Neural crest cell (in vitro differentiated cells): ENCODE results near the gene CCDC85A. TPM values are rescaled to one million over a fixed set of nuclear protein-coding genes. Genes with fewer than 3 reads are reported as not detected.

ENCODE experiments used
- DNase-seq: peaks from one replicate; pipeline ENCODE4 v3.0.0; 2021; ENCODE audit warnings: low read depth, mixed read lengths, low spot score
- H3K27ac Mint-ChIP-seq: one replicate; pipeline ENCODE4 v1.8.0; 2021; ENCODE audit warnings: mild to moderate bottlenecking, mixed read lengths; ENCODE audit not compliant: unreplicated experiment
- H3K27me3 Mint-ChIP-seq: 2 replicates; pipeline ENCODE4 v1.8.0; 2021; ENCODE audit warnings: low read depth, mild to moderate bottlenecking, mixed read lengths
- H3K36me3 Mint-ChIP-seq: 2 replicates; pipeline ENCODE4 v1.8.0; 2021; ENCODE audit warnings: low read depth, mild to moderate bottlenecking, mixed read lengths
- H3K4me1 Mint-ChIP-seq: 2 replicates; pipeline ENCODE4 v1.8.0; 2021; ENCODE audit warnings: mixed read lengths
- H3K4me3 Mint-ChIP-seq: one replicate; pipeline ENCODE4 v1.8.0; 2021; ENCODE audit warnings: mild to moderate bottlenecking, mixed read lengths
- H3K9me3 Mint-ChIP-seq: 2 replicates; pipeline ENCODE4 v1.8.0; 2021; ENCODE audit warnings: mixed read lengths
- total RNA-seq: library from RNA; stranded (reverse); gene quantifications from 2 replicates; pipeline ENCODE4 v1.2.1, GENCODE V29; 2021
- TF ChIP-seq, protein P1 (sequence below): fragments of 200-600 bp; sonication (generic); conservative IDR thresholded peaks from 2 replicates; pipeline ENCODE4 v1.5.0; 2021; ENCODE audit warnings: antibody characterized with exemption, mild to moderate bottlenecking

CCDC85A gene
- total RNA-seq, 1 donor from 2014 or later = 0.19 TPM

DNA sequence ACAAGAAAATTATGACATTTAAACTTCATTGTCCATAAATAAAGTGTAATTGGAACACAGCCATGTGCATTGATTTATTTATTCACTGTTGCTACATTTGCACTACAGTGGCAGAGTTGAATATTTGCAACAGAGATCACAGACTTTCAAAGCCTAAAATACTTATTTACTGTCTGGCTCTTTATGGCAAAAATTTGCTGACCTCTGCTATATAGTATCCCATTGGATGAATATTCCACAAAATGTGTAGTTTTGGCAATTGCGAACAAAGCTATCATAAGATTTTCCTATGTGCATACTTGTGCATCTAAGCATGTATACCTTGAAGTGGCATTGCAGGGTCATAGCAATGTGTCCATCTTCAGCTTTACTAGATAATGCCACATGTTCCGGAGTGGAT lies 32.1 kb downstream of the CCDC85A start:
- H3K36me3 Mint-ChIP-seq = no peaks in the 10 kb centered on the region
- no peak for DNase-seq
- no peaks in the 10 kb centered on the region for H3K9me3 Mint-ChIP-seq
- TF ChIP-seq, protein P1, sequence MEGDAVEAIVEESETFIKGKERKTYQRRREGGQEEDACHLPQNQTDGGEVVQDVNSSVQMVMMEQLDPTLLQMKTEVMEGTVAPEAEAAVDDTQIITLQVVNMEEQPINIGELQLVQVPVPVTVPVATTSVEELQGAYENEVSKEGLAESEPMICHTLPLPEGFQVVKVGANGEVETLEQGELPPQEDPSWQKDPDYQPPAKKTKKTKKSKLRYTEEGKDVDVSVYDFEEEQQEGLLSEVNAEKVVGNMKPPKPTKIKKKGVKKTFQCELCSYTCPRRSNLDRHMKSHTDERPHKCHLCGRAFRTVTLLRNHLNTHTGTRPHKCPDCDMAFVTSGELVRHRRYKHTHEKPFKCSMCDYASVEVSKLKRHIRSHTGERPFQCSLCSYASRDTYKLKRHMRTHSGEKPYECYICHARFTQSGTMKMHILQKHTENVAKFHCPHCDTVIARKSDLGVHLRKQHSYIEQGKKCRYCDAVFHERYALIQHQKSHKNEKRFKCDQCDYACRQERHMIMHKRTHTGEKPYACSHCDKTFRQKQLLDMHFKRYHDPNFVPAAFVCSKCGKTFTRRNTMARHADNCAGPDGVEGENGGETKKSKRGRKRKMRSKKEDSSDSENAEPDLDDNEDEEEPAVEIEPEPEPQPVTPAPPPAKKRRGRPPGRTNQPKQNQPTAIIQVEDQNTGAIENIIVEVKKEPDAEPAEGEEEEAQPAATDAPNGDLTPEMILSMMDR = no peak
- H3K4me1 Mint-ChIP-seq = no peaks in the 10 kb centered on the region
- H3K27ac Mint-ChIP-seq = no peak overlapping the region
- H3K4me3 Mint-ChIP-seq = no peak overlapping the region
- H3K27me3 Mint-ChIP-seq = peaks cover 20% of the 10 kb centered on the region

DNA sequence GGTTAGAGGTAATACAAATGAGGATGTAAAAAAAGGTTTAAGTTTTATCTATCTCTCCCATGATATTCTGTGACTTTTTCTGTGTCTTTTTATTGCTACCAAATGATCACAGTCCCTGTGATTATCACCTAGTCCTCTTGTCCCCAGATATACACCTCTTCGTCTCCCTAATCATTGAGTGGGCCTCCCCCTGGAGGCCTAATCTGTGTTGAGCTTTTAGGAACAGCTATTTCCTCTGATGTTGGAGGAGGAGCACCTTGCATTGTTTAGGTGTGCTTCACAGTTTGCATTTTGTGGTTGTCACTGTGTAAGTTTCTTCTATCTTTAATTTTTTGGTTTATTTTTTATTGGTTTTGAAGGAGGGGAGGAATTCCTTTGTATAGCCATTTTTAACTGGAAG lies 33.3 kb downstream of the CCDC85A start:
- TF ChIP-seq, protein P1 = no peak
- DNase-seq = no peak
- no peak overlapping the region for H3K27ac Mint-ChIP-seq

DNA sequence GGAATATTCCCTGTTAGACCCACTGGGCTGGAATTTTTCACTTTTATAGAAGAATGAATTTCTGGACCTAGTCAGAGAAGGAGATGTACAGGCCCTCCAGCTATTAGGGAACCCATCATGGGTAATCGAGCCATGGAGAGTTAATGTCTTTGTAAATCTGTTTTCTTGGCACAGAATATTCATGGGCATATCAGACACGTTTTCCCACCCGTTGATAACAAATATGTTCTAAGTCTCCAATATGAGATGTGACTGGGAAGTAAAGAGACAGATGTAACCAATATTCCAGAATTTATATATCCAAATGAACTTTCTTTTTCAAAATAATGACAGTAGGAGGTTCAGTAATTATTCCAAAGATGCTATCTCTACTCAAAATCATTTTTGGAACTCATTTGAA lies 38.7 kb downstream of the CCDC85A start:
- TF ChIP-seq, protein P1 = no peak
- H3K9me3 Mint-ChIP-seq = no peaks in the 10 kb centered on the region
- H3K4me3 Mint-ChIP-seq = no peak overlapping the region
- H3K27me3 Mint-ChIP-seq = peaks cover 31% of the 10 kb centered on the region
- H3K27ac Mint-ChIP-seq = no peak overlapping the region
- no peaks in the 10 kb centered on the region for H3K4me1 Mint-ChIP-seq
- no peak for DNase-seq
- H3K36me3 Mint-ChIP-seq = no peaks in the 10 kb centered on the region

More for the DNA sequence above, 33.3 kb downstream of the CCDC85A start:
- H3K4me1 Mint-ChIP-seq = no peaks in the 10 kb centered on the region
- no peak overlapping the region for H3K4me3 Mint-ChIP-seq
- no peaks in the 10 kb centered on the region for H3K9me3 Mint-ChIP-seq
- peaks cover 19% of the 10 kb centered on the region for H3K27me3 Mint-ChIP-seq
- no peaks in the 10 kb centered on the region for H3K36me3 Mint-ChIP-seq

DNA sequence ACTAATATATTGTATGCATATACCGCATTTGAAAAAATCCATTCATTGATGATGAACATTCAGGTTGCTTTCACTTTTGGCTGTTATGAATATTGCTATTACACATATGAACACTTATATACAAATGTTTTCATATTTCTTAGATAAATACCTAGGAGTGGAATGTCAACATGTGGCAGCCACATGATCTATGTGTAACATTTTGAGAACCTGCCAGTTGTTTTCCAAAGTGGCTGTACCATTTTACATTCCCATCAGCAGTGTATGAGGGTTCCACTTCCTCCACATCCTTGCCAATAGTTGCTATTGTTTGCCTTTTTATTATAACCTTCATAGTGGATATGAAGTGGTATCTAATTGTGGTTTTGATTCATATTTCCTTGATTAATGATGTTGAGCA lies 40.5 kb downstream of the CCDC85A start:
- Mint-ChIP-seq H3K27me3 (peaks cover 26% of the 10 kb centered on the region), H3K4me3 (no peak overlapping the region), H3K4me1 (no peaks in the 10 kb centered on the region), H3K27ac (no peak overlapping the region), H3K36me3 (no peaks in the 10 kb centered on the region), H3K9me3 (no peaks in the 10 kb centered on the region)
- DNase-seq = no peak
- TF ChIP-seq, protein P1 = no peak

DNA sequence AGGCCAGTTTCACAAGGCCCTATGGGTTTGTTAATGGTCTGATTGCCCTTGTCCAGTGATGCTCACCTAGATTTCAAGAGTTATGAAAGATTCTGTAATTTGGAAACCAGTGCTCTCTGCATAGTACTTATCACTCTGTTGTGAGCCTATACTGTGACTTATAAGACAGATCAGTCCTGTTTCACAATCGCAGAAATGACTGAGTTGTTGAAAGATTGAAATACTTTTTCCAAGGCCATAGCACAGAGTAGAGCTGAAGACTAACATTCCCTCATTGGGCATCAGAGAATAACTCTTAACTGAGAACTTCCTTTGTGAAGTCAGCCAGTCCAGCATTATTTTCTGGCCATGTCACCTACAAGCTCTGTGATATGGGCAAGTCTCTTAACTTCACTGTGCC lies 44.0 kb downstream of the CCDC85A start:
- no peaks in the 10 kb centered on the region for H3K9me3 Mint-ChIP-seq
- no peak overlapping the region for H3K4me3 Mint-ChIP-seq
- H3K4me1 Mint-ChIP-seq = no peaks in the 10 kb centered on the region
- TF ChIP-seq, protein P1 = no peak
- no peak for DNase-seq
- H3K27ac Mint-ChIP-seq = no peak overlapping the region
- peaks cover 19% of the 10 kb centered on the region for H3K27me3 Mint-ChIP-seq
- H3K36me3 Mint-ChIP-seq = no peaks in the 10 kb centered on the region
